Stimulated activated CD4-positive, alpha-beta T cell treated with anti-CD3 and anti-CD28 coated beads, Interleukin-1b, Interleukin-23, amount 100 ng/mL, for 1 hour (primary cell): Measurements from ENCODE around the gene SCAMP5.

Experiments used
- DNase-seq, 2 donors: peaks; one replicate each; pipeline ENCODE4 v3.0.0-alpha.2; 2020; ENCODE audit warnings: low read depth in 2 of 2

SCAMP5 gene, protein sequence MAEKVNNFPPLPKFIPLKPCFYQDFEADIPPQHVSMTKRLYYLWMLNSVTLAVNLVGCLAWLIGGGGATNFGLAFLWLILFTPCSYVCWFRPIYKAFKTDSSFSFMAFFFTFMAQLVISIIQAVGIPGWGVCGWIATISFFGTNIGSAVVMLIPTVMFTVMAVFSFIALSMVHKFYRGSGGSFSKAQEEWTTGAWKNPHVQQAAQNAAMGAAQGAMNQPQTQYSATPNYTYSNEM

DNA sequence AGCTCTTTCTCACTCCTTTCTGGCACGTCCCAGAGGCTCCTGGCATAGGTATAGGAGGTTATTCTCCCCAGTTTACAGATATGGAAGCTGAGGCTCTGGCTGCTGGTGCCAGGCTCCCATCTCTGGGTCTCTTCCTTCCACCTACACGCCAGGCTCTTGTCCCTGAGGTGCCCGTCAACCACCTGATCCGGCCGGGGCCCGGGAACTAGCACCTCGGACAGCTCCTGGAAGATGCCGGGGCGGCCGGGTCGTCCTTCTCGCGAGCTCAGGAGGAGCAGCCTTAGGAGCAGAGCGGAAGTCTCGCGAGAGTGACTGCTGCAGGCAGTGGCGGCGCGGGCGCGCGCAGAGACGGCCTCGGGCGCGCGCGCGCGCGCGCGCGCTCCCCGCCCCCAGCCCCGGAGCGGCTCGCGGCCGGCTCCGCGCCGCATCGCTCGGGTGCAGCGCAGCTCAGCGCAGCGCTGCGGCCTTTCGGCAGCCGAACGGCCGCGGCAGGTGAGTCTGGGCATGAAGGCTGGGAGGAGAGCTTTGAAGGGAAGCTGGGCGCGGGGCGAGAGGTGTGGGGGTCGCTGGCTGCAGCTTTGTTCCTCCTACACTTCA, at the start of gene SCAMP5:
Gene SCAMP5, plus strand, starts transcription at position 382 of the 597 bp plus-strand sequence. CDS start 16,277 bp downstream, outside the sequence.
- peak; percentile 79 to 86 for DNase-seq

DNA sequence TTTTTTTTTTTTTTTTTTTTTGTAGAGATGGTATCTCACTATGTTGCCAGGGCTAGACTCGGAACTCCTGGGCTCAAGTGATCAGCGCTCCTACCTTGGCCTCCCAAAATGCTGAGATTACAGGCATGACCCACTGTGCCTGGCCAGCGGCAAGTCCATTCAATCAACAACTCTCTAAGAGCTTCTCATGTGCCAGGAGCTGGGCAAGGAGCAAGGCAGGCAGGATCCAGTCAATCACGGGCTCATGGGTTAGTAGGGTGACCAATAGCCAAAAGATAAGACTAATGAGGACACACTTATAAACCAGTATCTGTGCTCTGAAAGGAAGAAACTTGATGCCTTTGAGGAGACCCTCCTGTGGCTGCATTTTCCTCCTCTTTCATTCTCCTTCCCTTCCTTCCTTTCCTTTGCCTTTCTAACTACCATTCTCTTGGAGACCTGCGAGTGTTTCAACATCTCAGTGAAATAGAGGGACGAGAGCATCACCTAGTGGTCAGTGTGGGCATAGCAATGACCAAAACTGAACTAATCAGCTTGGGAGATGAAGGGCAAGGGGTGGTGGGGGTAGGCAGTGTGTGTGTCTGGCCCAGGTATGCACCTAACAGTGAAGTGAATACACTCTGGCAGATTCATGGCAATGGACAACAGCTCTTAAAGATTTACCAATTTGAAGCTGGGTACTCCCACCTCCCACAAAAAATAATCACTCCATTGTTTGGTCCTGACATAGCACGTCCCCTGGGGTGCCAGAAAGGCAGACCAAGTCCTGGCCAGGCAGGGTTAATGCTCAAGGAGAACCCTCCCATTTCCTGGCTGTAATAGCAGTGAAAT, 45.1 kb upstream of the SCAMP5 start:
- DNase-seq = peak; percentile 60 to 70

DNA sequence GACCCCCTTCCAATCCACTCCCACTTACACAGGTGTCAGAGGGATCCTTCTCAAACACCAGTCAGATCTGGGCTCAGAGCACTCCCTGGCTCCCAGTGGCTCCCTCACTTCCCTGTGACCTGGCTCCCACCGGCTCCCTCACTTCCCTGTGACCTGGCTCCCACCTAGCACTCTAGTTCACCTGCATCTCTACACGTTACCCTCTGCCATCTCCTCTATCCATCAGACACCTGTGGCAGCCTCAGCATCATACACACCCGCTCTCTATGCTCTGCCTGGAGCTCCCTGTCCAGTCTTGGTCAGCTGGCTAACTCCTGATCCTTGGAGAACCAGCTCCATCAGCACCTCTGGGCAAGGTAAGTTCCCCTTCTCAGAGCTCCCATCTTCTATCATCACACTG, 44.4 kb upstream of the SCAMP5 start:
- no peak for DNase-seq

DNA sequence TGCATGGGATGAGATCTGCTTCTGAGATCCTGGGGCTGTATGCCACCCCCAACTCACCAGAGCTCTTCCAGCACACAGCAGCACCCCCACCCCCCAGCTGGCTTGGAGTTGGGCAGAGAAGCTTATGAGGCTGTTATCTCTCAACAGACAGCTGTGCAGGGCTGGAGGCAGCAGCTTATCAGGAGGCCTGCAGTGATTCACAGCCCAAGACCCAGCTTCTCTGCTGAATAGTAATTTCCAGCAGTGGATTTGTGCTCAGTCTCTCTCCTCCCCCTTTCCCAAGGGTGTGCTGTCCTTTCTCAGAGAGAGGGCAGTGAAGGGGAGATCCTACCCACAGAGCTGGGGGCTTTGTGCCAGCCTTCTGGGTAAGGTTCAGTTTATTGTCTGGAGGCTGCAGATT, 40.8 kb upstream of the SCAMP5 start:
- no peak for DNase-seq

DNA sequence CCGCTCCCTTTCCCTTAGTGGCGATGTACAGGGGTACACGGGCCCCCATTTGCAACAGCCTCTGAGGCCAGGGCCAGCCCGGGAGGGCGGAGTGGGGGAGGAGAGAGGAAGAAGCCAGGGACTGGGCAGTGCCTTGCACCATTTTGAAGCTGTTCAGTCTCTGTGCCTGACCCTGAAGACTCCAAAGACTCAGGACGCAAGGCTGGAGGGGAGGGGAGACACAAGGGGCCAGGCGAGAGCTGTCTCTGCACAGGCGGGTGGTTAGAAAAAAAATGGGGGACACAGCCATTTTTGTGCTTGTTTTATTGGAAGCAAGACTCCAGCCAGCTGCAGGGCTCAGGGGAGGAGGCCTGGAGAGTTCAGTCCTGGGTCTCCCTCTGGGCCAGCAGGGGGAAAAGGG, 40.3 kb upstream of the SCAMP5 start:
- no peak for DNase-seq

DNA sequence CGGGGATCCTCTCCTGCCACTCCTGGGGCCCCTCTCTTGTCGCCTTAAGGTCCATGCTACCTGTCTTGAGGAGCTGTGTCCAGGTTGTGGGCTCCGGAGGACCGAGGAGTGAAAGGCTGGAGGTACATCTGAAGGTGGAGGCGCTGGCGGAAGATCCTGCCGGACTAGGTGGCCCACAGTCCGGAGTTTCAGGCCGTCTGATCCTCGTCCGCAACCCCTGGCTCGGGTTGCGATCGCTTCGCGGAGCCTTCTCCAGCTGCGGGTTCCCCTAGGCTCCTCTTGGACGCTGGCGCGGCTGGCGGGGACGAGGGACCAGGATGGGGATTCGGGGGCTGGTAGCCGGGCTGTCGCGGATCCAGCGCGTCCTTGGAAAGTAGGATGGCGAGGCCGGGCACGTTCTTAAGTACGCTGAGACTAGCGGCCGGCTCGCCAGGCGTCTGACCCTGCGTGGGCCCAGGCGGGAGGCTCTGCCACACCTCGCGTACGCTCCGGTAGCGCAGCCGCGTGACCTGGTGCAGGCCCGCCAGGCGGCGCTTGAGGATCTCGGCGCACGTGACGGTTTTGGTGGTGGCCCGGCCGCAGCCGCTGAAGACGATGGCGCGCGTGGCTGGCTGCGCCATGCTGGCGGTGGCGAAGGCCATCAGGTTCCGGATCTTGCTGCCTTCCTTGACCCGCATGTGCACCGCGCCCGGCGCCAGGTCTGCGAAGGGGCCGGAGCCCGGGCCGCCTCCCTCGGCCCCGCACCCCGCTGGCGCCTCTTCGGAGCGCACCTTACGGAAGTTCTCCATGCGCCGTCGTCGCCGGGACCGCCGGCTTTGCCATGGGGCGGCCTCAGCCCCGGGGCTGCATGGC, 39.3 kb upstream of the SCAMP5 start:
- DNase-seq = peak in 1 of 2 donors; percentile 38

DNA sequence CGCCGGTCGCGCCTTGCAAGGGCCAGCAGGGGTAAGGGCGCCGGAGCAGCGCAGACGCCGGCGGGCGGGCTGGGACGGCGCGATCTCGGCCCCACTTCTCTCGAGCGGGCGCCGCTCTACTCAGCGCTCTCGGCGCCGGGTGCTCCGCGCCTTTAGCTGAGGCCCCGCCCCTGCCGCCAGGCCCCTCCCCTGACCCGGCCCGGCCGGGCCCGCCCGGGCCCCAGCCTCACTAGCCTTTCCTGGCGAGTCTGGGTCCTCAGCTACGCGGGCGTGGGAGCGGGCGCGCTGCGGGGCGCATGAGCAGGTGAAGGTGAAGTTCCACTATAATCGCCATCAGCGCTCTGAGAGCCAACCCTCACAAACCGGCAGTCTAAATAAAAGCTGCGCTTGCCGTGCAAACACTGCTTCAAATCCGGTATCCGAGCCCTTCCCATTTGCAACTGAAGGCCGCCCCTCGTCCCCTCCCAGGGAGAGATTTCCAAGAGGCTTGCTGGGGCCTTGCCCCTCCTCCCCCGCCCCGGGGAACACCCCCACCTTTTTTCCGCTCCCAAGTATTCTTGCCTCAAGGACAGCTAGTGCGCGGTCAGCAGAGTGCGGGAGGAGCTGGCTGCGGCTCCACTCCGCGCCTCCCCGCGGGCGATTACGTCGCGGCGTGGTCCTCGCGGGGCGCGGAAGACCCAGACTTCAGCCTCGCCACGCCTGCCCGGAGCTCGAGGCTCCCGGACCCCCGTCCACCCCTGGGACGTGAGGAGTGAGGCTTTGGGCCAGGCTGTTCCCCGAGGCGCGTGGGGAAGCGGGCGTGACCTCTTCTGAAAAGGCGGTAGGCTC, 38.5 kb upstream of the SCAMP5 start, which contains the start of gene RPP25:
Gene RPP25, minus strand, starts transcription at position 125 of the 828 bp plus-strand sequence. CDS start 189 bp downstream, outside the sequence.
- peak; percentile 26 to 67 for DNase-seq

DNA sequence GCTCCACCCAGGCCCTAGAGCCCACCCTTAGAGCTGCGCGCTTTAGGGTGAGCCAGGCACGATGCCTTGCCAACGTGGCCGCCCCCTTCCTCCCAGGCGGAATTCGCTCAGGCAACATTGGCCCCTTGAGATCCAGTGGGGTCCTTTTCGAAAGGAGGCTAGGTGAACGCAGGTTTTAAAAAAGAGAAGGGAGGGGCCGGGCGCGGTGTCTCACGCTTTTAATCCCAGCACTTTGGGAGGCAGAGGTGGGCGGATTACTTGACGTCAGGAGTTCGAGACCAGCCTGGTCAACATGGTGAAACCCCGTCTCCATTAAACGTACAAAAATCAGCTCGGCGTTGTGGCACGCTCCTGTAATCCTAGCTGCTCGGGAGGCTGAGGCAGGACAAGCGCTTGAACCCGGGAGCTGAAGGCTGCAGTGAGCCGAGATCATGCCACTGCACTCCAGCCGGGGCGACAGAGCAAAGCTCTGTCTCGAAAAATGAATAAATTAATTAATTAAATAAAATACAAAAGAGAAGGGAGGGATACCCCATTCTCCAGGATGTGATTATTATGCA, 37.8 kb upstream of the SCAMP5 start:
- no peak for DNase-seq

DNA sequence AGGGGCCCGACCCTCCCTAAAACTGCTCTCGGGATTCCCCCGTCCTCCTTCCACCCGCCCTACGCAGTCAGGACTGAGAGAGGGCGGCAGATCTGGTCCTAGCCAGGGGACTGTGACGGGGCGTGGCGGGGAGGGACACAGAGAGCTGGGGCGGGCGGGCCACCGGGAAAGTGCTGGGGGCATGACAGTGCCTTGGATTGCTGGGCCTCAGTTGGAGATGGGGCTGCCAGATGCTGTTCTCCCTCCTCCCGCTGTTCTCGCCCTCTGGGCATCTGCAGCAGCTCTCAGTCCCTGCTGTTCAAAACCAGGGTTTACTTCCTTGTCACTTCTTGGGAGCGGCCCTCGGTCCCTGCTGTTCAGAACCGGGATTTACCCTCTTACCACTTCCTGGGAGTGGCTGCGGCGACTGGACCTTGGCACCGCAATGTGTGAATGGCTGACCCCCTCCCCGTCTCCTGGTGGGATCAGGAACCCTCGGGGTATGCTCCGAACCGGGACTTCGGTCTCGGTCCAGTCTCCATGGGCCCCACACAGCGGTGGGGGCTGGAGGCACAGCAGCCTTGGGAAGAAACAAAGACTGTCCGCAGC, 36.9 kb upstream of the SCAMP5 start:
- no peak for DNase-seq

DNA sequence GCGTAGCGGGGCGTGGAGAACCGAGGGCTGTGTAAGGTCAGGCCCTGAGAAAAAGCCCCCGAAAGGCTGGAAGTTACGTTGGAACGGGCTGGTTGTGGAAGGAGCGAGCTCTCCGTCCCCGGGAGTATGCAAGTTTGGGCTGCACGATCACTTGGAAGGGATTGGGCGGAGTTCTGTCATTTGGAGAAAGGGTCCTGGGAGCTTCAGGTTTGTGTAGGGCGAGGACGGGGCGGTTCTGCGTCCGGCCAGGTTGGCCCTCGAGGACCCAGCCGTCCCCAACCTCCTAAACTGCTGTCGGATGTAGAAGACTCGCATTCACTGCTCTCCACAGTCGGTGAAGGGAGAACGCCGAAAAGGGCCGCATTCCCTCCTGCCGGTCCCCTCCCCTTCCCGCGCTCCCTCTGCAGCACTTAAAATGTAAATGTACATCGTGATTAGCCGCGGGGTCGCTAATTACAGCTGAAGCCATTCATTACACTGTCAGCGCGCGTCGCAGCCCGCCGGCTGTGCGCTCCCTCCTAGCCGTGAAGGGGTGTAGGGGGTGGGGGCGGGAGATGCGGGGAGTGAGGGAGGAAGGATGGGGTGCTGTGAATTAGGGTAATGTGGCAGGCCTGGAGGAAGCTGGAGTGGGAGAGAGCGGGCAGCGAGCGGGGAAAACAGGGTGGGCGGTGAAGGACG, 36.3 kb upstream of the SCAMP5 start:
- no peak for DNase-seq

DNA sequence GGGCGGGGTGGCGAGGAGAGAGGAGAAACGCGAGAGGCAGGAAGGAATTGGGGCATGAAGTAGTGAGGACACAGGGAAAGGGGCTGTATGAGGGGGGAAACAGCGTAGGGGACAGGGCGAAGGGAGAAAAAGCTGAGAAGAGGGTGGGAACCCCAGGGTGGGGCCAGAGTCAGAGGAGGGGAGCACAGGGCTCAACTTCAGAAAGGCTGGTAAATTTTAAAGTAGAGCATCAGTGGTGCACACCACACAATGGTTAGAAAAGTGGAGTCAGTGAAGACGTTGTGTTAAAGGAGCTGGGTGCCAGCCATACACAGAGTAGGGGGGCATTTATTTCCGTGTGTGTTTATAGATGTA, 35.8 kb upstream of the SCAMP5 start:
- DNase-seq = no peak

DNA sequence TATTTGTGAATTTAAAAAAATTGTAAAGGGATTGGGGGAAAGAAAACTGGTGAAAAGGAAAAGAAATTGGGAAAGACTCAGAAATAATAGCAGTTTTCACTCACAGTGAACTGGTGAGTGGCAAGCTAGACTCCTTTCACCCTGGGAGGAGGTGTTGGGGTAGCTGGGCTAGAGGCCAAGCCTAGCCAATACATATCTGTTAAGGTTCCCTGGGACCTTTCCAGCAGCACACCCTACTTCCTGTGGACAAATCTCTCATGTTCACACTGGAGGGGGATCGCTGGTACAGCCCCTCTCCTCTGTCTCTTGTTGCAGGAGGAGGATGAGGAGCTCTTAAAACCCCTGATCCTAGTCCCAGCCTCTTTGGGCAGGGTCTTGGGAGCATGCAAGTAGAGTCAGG, 35.1 kb upstream of the SCAMP5 start:
- no peak for DNase-seq

DNA sequence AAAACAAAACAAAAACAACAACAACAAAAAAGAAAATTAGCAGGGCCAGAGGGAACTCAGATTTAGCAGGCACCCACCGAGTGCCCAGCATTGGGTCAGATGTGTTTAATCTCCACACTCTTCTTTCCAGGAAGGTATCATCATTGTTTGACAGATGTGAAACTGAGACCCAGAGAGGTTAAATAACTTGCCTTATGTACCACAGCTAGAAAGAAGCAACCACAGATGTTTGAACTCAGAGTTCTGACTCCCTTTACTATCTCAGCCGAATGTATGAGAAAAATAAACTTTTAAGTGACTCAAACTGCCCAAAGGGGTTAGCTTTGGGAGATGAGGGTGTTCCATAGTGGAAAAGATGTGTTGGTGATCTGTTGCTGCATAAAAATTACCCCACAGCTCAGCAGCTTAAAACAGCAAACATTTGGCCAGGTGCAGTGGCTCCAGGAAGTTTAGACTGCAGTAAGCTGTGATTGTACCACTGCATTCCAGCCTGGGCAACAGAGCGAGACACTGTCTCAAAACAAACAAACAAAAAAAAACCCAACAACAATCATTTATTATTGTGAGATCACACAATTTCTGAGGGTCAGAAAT, 34.3 kb upstream of the SCAMP5 start:
- DNase-seq = no peak

DNA sequence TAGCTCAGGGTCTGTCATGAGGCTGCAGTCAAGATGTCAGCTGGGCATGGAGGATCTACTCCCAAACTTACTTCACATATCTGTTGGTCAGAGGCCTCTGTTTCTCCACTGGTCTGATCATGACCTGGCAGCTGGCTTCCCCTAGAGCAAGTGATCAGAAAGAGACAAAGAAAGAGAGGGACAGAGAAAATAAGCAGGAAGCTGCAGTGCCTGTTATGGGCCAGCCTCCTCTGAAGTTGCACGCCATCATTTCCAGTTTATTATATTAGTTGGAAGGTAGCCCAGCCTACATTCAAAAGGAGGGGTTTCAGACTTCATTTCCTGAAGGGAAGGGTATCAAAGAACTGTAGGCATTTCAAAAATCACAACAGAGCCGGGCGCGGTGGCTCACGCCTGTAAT, 33.7 kb upstream of the SCAMP5 start:
- no peak for DNase-seq

DNA sequence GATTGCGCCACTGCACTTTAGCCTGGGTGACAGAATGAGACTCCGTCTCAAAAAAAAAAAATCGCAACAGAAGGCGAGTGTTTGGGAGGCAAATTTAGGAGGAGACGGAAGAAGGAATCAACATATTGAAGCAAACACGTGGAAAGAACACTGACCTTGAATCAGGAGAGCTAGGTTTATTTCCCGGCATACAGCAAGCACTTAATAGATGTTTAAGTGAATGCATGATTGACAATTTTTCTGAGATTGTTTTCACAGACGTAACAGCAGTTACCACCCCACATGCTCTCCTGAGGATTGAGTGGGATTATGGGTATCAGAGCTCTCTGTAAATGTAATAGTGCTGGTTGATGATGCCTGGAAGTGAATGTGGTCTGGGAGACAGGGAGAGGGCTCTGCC, 33.1 kb upstream of the SCAMP5 start:
- DNase-seq = no peak

DNA sequence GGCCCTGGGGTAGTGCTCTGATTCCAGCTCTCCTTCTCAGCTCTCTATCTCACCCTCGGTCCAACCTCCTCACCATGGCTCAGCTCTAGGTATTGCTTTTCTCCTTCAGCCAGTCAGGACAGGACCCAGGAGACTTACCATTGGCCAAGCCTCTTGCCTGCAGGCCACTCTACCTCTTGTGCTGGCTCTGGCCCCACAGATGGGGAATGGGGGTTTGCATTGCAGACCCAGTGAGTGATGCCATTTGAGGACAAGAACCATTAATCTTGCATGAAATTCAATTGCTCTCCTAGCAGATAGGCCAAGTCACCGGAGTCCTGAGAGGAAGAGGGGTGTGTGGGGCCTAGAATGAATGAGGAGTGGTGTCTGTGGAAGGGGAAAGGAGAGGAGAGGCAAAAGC, 32.7 kb upstream of the SCAMP5 start:
- DNase-seq = no peak

DNA sequence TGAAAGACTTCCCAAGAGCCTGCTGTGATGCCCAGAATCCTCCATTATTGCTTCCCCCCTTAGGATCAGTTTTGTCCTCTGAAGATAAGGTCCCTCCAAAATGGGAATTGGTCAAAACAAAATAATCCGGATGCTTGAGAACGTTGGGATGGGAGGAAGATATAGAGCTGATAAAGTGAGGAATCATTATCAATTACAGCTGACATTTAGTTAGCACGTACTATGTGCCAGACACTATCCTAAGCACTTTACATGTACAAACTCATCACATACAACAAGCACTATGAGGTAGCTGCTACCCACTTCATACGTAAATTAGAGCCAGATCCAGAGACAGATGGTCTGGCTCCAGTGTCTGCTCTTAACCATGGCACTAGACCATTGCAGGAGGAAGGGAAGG, 32.1 kb upstream of the SCAMP5 start:
- DNase-seq = no peak

DNA sequence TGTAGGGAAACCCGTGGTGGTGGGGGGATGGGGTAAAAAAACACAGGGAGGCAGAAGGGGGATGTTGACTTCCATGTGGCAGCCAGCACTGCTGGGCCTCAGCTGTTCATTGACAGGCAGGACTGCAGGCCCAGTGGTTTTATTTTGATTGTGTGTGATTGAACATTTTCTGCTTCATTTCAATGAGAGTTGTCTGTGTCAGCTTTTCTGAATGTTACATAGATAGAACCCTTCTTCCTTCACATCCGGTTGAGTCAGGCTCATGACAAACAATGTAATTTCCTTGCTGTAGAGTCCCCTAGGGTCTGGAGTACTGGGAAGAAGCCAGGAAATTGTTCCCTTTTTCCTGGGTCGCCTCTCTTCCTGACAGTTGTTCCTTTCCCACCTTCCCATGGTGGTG, 30.6 kb upstream of the SCAMP5 start:
- DNase-seq = no peak

DNA sequence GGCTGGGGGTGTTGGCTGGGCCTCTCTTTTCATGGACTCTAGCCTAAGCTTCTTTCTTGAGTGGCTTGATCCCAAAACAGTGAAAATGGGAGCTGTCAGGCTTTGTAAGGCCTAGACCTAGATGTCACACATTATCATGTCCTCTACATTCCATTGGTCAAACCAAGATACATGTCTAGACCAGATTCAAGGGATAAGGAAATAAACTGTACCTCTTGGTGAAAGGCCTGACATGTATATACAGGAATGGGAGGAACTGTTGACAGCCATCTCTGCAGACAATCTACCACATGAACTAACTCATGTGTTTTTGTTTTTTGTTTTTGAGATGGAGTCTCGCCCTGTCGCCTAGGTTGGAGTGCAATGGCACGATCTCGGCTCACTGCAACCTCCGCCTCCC, 27.7 kb upstream of the SCAMP5 start:
- no peak for DNase-seq
